ENCODE results near the gene SLC23A3. TPM values are rescaled to one million over a fixed set of nuclear protein-coding genes. Genes with fewer than 3 reads are reported as not detected.

Gene SLC23A3
- total and polyA plus RNA-seq, 9 of the 15 experiments (the other 6 are each of a cell fraction or from before 2014, with no cell fraction given), result 0.06 to 0.64 (median 0.16) TPM

- DNase-seq (ENCODE audit: extremely low read depth in 1 of 4, low spot score in 3 of 4), result no peak
- H3K9me1 ChIP-seq (ENCODE audit: control insufficient read depth, insufficient read depth, low read length), result no peaks in the 10 kb centered on the region
- TF ChIP-seq NEUROD1 (IDR thresholded peaks at IDR 0.05; ENCODE audit: borderline replicate concordance, low read depth, low read length, partially characterized antibody), result no peak
- TF ChIP-seq SPI1 (IDR thresholded peaks at IDR 0.05; ENCODE audit: borderline replicate concordance, low read depth, low read length), result no peak
- no peak for TF ChIP-seq ZNF212 (CRISPR knock-in tag; IDR thresholded peaks at IDR 0.05)
- TF ChIP-seq OTX1 (CRISPR knock-in tag; IDR thresholded peaks at IDR 0.05), result no peak
- TF ChIP-seq ZNF785 (CRISPR knock-in tag; IDR thresholded peaks at IDR 0.05), result no peak
- no peak for TF ChIP-seq ZNF79 (CRISPR knock-in tag; IDR thresholded peaks at IDR 0.05; ENCODE audit: low read depth)
- no peak for TF ChIP-seq RBM22 (IDR thresholded peaks at IDR 0.05; ENCODE audit: low read depth, low read length, poor library complexity, severe bottlenecking)
- no peak for TF ChIP-seq TEAD4 (IDR thresholded peaks at IDR 0.05; ENCODE audit: low read length)
- TF ChIP-seq TEAD4 (CRISPR knock-in tag; IDR thresholded peaks at IDR 0.05; ENCODE audit: borderline replicate concordance), result no peak
- BruUV-seq (replicated peaks), result no TSS peak
- no peaks in the 10 kb centered on the region for H3K9me3 ChIP-seq (replicated peaks; ENCODE audit: control insufficient read depth, insufficient read depth, low read depth, low read length)
- H3K4me1 ChIP-seq (replicated peaks in 1 of 2; ENCODE audit: control insufficient read depth in 2 of 2, insufficient read depth in 2 of 2, low read length in 2 of 2), result no peaks in the 10 kb centered on the region
- FAIRE-seq, result no peak
- no peak overlapping the region for H3K27ac ChIP-seq (ENCODE audit: extremely low read depth, low read depth, low read length)
- H3K79me2 ChIP-seq (ENCODE audit: control insufficient read depth, insufficient read depth, low read length), result no peaks in the 10 kb centered on the region
- ATAC-seq, result no peak
- H3K9ac ChIP-seq (ENCODE audit: insufficient read depth in 1 of 2, low read depth in 2 of 2, low read length in 2 of 2), result no peak overlapping the region
- in situ Hi-C loops (cut with MboI), result loop anchor here (5.0 to 10.0 kb wide), 2 partner anchors 37 to 125 kb away; no protein-coding TSS in a partner anchor
- peaks cover 15% of the 10 kb centered on the region; the same call in 2 of the 3 replicates for H3K36me3 ChIP-seq (ENCODE audit: control insufficient read depth, insufficient read depth, low read length)
- CTCF ChIA-PET (ENCODE audit: low intra/inter-chr PET ratio), result no interaction called here
- no peak overlapping the region for H2AFZ ChIP-seq (ENCODE audit: low read depth, low read length)
- H3K27me3 ChIP-seq (ENCODE audit: control insufficient read depth in 2 of 2, insufficient read depth in 2 of 2, low read length in 2 of 2), result no peaks in the 10 kb centered on the region
- no peak overlapping the region for H3K4me3 ChIP-seq
- 9% methylated on average over 1 of the region's 1 CpG for WGBS (ENCODE audit: insufficient coverage, low coverage, missing lambda C conversion rate)
- no peaks in the 10 kb centered on the region for H4K20me1 ChIP-seq (replicated peaks; ENCODE audit: control insufficient read depth, insufficient read depth, low read length)
- POLR2A ChIA-PET, result no interaction called here
- H3K4me2 ChIP-seq (ENCODE audit: insufficient read depth, low read length), result no peak overlapping the region
- intact Hi-C loops (cut with micrococcal nuclease), result loop anchor here (10.0 kb wide), 1 partner anchor 295 kb away; the partner anchor contains the start of gene WNT6
Measured at GRCh38 chr2:219149667-219150066, 20.2 kb downstream of the SLC23A3 start.
